ENCODE data around the gene SMIM11.
"Not testable (repeated sequence)": the region's sequence is repeated elsewhere in the genome, so short reads cannot be mapped to it uniquely, and the experiment has no call there.

Gene SMIM11

GRCh38 chr21:34427339-34427738 is 52.0 kb downstream of the SMIM11 start:
- not testable (repeated sequence) for DNase-seq

- not testable (repeated sequence) for DNase-seq
Measured at GRCh38 chr21:34428441-34428840, 53.1 kb downstream of the SMIM11 start.

- DNase-seq = not testable (repeated sequence)
Measured at GRCh38 chr21:34429710-34430109, 54.4 kb downstream of the SMIM11 start.
